IPS-18a (cell line): ENCODE measurements around the gene SFMBT1.

ENCODE experiments used
- H3K27ac ChIP-seq: one replicate; pipeline ENCODE4 v1.5.1; 2013; ENCODE audit warnings: low read length
- H3K27me3 ChIP-seq: one replicate; pipeline ENCODE4 v1.6.1; 2013; ENCODE audit warnings: mild to moderate bottlenecking, low read length; ENCODE audit not compliant: control insufficient read depth, insufficient read depth
- H3K36me3 ChIP-seq: one replicate; pipeline ENCODE4 v1.6.1; 2013; ENCODE audit warnings: low read depth, low read length; ENCODE audit not compliant: control insufficient read depth
- H3K4me1 ChIP-seq: one replicate; pipeline ENCODE4 v1.6.1; 2013; ENCODE audit warnings: low read depth, low read length; ENCODE audit not compliant: control insufficient read depth
- H3K4me3 ChIP-seq: one replicate; pipeline ENCODE4 v1.5.1; 2013; ENCODE audit warnings: low read length
- H3K9ac ChIP-seq: one replicate; pipeline ENCODE4 v1.6.1; 2013; ENCODE audit warnings: mild to moderate bottlenecking, low read length, moderate library complexity
- H3K9me3 ChIP-seq: one replicate; pipeline ENCODE4 v1.6.1; 2013; ENCODE audit warnings: low read depth, low read length; ENCODE audit not compliant: control insufficient read depth

SFMBT1 gene

DNA sequence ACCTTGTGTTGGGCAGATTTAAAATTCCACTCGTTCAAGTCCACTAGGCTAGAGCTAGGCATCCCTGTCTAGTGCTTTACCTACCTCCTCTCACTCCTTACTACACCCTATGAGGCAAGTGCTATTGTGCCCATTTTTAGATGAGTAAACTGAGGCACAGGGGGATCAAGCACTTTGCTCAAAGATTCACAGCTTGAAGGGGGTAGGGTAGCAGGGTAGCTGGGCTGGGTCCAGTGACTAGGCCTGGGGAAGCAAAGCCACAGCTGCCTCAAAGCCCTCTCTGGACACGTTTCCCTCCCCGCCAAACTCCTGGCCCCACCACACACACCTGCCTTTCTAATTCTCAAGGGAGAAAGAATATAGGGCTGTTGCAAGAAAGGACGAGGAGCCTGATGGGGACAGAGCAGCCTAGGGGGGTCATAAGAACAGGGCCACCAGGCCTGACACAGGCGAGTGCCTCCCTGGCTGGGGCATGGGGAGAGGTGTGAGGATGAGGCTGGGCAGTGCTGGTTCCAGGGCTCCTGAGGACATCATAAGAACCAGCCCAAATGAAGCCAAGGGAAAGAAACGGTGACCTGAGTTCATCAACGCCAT, 34.8 kb upstream of the SFMBT1 start:
- Histone ChIP-seq H3K4me1 (no peaks in the 10 kb centered on the region), H3K27me3 (no peaks in the 10 kb centered on the region), H3K27ac (no peak overlapping the region), H3K9me3 (no peaks in the 10 kb centered on the region), H3K9ac (no peak overlapping the region), H3K4me3 (no peak overlapping the region), H3K36me3 (no peaks in the 10 kb centered on the region)

DNA sequence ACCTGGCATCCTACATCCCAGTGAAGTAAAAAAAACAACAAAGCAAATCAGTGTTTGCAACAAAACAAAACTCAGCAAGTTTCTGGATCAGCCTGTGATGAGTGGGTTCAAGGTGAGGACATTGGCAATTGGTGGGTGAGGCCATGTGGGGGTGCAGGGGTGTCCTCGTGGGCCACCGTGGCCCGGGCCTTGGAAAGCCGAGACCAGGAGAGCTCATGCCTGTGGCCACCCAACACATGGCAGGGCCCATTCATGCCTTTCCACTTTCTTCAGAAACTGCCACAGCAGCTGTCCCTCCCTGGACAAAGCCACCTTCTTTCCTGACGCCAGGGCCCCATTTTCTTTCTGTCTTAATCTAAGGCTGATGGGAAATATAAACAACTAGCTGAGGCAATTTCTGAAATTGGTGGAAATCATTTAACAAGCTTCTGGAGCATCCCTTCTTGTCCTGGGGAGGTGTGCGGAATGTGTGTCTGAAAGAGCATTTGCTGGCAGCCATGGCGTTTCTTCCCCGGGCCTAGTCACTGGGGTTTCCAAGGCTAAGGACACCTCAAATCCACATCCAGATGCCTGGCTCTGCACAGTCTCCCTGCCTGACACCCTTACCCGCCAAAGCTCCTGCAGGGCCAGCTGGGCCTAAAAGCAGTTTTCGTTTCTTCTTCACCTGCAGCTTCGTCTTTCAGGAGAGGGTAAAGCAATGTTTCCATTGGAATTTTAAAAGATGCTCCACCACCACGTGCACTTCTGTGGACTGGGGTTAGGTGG, 34.1 kb upstream of the SFMBT1 start:
- no peaks in the 10 kb centered on the region for H3K4me1 ChIP-seq
- H3K9me3 ChIP-seq = no peaks in the 10 kb centered on the region
- H3K27me3 ChIP-seq = no peaks in the 10 kb centered on the region
- H3K36me3 ChIP-seq = no peaks in the 10 kb centered on the region
- no peak overlapping the region for H3K27ac ChIP-seq
- H3K9ac ChIP-seq = no peak overlapping the region
- no peak overlapping the region for H3K4me3 ChIP-seq

DNA sequence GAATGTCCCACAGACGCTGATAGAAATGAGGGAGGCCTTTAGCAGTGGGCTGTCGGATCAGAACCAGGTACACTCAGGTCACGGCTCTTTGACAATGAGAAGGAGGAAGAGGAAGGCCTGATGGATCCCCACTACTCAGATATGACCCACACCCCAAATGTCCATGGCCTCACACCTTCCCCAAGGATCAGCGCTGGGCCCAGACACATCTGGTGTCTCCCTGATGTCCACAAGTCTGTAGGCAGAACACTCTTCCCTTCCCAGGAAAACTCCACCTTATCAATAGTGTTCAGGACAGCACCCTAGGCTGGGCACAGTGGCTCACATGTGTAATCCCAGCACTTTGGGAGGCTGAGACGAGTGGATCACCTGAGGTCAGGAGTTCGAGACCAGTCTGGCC, 33.3 kb upstream of the SFMBT1 start:
- no peaks in the 10 kb centered on the region for H3K36me3 ChIP-seq
- H3K27me3 ChIP-seq = no peaks in the 10 kb centered on the region
- H3K4me3 ChIP-seq = no peak overlapping the region
- no peaks in the 10 kb centered on the region for H3K4me1 ChIP-seq
- no peaks in the 10 kb centered on the region for H3K9me3 ChIP-seq
- H3K9ac ChIP-seq = no peak overlapping the region
- no peak overlapping the region for H3K27ac ChIP-seq

DNA sequence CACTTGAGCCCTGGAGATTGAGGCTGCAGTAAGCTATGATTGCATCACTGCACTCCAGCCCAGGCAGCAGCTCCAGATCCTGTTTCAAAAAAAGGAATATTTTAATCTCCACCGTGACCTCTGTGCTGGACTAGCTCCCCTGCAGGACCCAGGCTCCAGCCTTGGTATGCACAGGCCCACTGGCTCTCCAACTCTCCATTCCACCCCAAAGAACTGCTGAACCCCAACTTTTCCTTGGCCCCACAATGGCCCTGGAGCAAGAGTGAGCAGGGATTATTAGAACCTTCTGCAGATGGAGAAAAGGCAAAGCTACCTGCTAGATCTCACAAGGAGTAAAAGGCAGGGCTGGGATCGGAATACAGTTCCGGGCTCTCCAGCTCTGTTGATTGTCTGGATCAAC, 32.8 kb upstream of the SFMBT1 start:
- Histone ChIP-seq H3K27ac (no peak overlapping the region), H3K4me3 (no peak overlapping the region), H3K9ac (no peak overlapping the region), H3K27me3 (no peaks in the 10 kb centered on the region), H3K9me3 (no peaks in the 10 kb centered on the region), H3K36me3 (no peaks in the 10 kb centered on the region), H3K4me1 (peaks cover under 1% of the 10 kb centered on the region)

DNA sequence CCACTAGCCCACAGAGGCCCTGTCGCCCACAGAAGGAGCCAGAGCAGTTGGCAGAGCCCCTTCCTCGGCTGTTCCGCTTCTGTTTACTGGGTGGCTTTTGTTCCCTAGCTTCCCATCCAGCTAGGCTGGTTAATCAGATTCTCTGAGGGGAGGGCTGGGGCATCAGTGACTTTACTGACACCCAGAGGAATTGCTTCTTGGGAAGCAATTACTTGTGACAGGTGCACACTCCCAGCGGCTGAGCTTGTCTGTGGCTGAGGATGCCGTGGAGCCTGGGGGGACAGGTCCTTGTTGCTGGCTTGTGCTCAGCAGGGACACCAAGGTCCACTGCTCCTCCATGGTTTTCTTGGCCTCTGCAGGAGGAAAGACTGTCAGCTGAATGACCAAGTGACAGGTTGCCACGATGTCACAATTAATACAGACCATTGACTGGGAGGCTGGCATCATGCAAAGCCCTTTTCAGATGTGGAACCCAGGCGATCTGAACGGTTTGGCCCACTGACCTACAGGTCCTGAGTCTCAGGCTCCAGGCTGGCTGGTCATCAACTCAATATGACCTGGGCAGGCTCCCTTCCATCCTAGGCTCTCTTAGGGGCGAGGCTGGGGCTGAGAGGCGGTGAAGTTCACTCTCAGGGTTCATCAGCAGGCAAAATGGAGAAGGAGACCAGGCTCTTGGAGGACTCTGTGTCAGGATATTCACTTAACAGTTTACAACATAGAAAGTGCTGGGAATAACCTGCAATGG, 31.8 kb upstream of the SFMBT1 start:
- no peak overlapping the region for H3K4me3 ChIP-seq
- no peaks in the 10 kb centered on the region for H3K9me3 ChIP-seq
- no peaks in the 10 kb centered on the region for H3K36me3 ChIP-seq
- no peaks in the 10 kb centered on the region for H3K27me3 ChIP-seq
- peaks cover 9% of the 10 kb centered on the region for H3K4me1 ChIP-seq
- H3K27ac ChIP-seq = no peak overlapping the region
- no peak overlapping the region for H3K9ac ChIP-seq

DNA sequence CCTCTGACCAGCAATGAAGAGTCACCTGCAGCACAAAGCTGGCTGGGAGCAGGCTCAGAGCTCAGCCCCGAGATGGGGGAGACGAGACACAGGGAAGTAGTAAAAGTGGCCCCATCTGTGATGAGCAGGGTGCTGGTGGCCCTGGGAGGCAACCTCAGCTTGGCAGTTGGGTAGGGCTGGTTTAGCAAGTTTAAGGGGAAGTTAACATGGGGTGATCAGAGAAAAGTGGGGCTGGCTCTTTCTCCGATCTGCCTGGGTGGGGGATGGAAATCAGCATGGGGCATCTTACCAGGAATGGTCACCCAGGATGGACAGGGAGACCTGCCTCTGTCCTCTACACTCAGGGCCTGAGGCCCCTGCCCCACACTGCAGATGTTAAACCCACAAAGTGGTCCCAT, 29.9 kb upstream of the SFMBT1 start:
- peaks cover 13% of the 10 kb centered on the region for H3K4me1 ChIP-seq

DNA sequence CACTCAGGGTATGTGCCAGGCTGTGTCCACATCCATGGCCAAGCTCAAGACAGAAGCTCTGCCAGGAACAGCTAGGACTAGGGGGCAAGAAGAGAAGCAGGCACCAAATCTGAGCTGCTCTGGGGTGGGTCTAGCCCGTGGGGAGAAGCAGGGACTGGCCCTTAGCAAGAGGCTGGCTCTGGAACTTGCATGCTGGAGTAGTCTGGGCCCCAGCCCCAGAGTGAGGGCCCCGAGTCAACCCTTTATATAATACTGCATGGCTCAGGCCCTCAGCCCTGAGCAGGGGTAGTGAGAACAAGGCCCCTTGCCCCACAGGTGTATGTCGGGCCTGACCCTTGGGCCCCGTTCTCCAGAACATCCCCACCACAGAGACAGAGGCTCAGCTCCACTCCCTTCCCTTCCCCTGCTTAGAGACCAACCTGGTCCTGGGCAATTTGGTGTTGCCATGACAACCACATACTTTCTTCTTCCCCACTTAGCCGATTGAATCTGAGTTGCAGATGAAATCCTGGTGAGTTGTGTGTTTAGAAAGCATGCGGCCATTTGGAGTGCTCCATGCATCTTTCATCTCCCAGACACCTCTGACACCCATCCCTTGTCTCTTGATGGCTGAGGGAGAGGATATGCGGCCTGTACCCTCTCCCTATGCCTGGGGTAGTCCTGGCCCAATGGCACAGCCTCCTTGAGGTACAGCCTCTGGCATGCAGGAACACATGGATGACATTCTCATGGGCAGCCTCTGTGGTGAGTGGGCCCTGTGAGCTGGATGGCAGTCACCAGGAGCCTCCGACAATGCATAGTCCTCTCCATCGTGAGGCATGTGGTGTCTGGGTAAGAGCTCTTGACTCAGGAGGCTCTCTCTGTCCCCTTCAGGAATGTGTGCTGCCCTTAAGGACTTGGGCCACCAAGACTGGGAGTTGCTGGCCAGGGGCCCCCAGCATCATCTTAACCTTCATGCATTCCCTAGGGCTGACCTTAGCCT, 29.2 kb upstream of the SFMBT1 start:
- Histone ChIP-seq H3K9ac (no peak overlapping the region), H3K36me3 (no peaks in the 10 kb centered on the region), H3K9me3 (no peaks in the 10 kb centered on the region), H3K4me1 (peaks cover 13% of the 10 kb centered on the region), H3K27ac (no peak overlapping the region), H3K27me3 (peaks cover 4% of the 10 kb centered on the region), H3K4me3 (no peak overlapping the region)

More for the DNA sequence above, 29.9 kb upstream of the SFMBT1 start:
- Histone ChIP-seq H3K4me3 (no peak overlapping the region), H3K27me3 (peaks cover 4% of the 10 kb centered on the region), H3K27ac (no peak overlapping the region), H3K36me3 (no peaks in the 10 kb centered on the region), H3K9ac (no peak overlapping the region), H3K9me3 (no peaks in the 10 kb centered on the region)

DNA sequence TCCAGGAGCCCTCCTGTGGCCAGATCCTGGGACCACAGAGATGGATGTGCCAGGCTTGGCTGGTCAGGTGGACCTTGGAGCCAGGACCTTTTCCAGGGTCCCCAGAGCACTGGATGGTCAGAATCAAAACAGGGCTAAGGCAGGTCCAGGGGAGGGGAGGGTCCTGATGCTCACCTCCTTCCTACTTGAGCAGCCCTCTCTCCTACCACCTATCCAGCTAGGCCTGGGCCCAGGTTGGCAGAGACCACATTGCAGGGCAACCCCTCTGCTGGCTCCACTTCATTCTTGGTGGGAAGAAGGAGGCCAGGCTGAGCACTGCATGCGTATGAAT, 28.5 kb upstream of the SFMBT1 start:
- H3K9me3 ChIP-seq = no peaks in the 10 kb centered on the region
- H3K9ac ChIP-seq = no peak overlapping the region
- H3K4me3 ChIP-seq = no peak overlapping the region
- H3K36me3 ChIP-seq = no peaks in the 10 kb centered on the region
- H3K27ac ChIP-seq = no peak overlapping the region
- peaks cover 4% of the 10 kb centered on the region for H3K27me3 ChIP-seq
- peaks cover 13% of the 10 kb centered on the region for H3K4me1 ChIP-seq

DNA sequence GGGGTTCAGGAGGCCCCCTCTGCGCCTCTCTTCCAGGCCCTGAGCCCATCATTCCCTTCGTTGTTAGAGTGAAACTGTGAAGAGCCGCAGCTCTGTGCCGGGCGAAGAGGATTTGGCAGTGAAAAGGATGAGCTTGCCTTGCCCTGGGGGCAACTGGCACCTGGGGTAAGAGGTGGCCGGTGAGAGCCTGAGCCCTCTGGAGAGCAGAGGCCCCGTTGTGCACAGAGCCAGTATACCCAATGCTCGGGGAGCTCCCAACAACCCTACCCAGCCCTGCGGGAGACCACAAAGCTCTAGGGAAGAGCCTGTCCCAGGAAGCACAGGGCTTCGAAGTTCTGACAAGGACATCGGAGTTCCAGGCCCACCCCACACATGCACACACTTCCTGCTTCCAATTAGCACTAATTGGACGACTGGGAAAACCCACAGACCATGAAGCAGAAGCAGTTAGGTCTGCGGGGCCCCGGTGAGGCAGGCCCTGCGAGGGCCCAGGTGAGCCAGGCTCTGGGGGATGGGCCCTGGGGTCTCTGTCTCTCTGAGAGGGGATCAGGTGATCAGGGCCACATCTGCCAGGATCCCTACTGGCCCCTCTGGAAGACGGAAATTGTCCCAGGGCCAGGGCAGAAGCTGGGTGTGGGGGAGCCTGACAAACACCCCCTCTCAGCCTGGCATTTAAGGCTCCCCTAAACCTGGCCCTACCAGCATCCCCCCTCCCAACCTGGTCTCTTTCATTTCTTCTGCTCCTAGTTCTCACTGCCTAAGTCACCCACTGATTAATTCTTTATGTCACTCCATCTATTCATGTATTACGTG, 27.9 kb upstream of the SFMBT1 start:
- Histone ChIP-seq H3K4me1 (peaks cover 13% of the 10 kb centered on the region), H3K27ac (no peak overlapping the region), H3K9ac (peak overlapping the region; percentile 55), H3K36me3 (no peaks in the 10 kb centered on the region), H3K9me3 (no peaks in the 10 kb centered on the region), H3K4me3 (peak overlapping the region; percentile 65), H3K27me3 (peaks cover 4% of the 10 kb centered on the region)

DNA sequence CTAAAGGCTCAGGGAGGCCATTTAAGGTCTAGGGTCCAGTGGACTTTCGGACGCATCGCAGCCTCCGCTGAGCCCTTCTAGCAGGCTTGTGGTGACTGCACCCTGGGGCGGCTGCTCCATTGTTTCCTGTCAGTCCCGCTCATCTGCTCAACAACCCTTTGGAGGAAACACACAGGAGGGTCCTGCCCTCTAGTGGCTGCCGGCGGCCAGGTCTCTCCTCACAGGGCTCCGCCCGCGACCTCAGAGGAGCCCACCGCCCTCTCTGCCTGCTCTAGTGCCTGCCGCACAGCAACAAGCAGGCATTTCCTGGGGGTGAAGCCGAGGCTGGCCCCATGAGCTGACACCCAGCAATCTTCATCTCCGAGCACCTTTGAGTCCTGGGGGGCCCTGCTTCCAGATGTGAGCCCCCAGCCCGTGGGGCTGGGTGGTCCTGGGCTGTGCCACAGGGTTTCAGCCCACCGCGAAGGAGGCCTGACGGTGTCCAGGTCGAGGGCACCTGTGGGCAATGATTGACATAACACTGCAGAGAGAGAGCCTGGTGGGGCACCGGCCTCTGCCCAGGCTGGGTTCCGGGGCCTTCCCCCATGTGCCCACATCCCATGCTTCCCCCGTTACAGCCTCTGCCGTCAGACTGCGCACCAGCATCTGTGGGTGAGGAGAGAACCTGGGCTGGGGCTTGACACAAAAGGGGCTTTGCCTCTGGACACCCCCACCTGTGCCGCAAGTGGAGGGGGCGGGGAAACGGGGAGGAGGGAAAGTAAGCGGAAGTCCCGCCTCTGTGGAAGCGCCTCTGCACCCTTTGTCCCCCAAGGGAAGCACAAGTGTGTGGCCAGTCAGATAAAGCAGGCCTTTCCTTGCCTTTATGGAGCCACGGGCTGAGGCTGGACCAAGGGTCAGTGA, 27.0 kb upstream of the SFMBT1 start:
- Histone ChIP-seq H3K27me3 (peaks cover 4% of the 10 kb centered on the region), H3K9me3 (no peaks in the 10 kb centered on the region), H3K4me1 (peaks cover 13% of the 10 kb centered on the region), H3K4me3 (peak overlapping the region; percentile 65), H3K36me3 (no peaks in the 10 kb centered on the region), H3K27ac (no peak overlapping the region), H3K9ac (peak overlapping the region; percentile 55)
